Pancreas (tissue), 10 donors: ENCODE measurements around the gene RPF1. TPM values are rescaled to one million over a fixed set of nuclear protein-coding genes. Genes with fewer than 3 reads are reported as not detected.
"Not testable (repeated sequence)": the region's sequence is repeated elsewhere in the genome, so short reads cannot be mapped to it uniquely, and the experiment has no call there.

Source experiments
- ATAC-seq, 4 donors: fragments of 200-7000 bp; cut with Tn5 transposase; one replicate each; pipeline versions ENCODE4 v1.8.0 to v1.9.1; 2020; ENCODE audit warnings: mild to moderate bottlenecking in 4 of 4, moderate library complexity in 4 of 4
- DNase-seq, 6 donors: peaks; one replicate each; pipeline ENCODE4 v3.0.0-alpha.2; 2020
- FAIRE-seq: peaks from 2 replicates; lab custom pipeline; 2012; peaks lifted over from hg19 to GRCh38; lab: Jason Lieb, UNC
- H3K27ac ChIP-seq, 4 donors: fragments of 200-600 bp; sonication (generic); 1 replicate in 3 of 4; 2 replicates in 1 of 4; pipeline versions ENCODE4 v1.5.0 to v1.8.0; 2020
- H3K27me3 ChIP-seq, 4 donors: fragments of 200-600 bp; one replicate each; pipeline ENCODE4 v1.8.0; 2021
- H3K36me3 ChIP-seq, 3 donors: fragments of 200-600 bp; sonication (generic) in 1 of 3; one replicate each; pipeline versions ENCODE4 v1.5.0 to v1.8.0; 2020 to 2021
- H3K4me1 ChIP-seq, 3 donors: fragments of 200-600 bp; one replicate each; pipeline ENCODE4 v1.8.0; 2021
- H3K4me3 ChIP-seq, 4 donors: fragments of 200-600 bp; sonication (generic) in 2 of 4; one replicate each; pipeline versions ENCODE4 v1.5.0 to v1.8.0; 2020 to 2021
- H3K9me3 ChIP-seq, 4 donors: fragments of 200-600 bp; one replicate each; pipeline ENCODE4 v1.8.0; 2021
- CTCF ChIP-seq, 4 donors: fragments of 200-600 bp; sonication (generic) in 3 of 4; IDR thresholded peaks; one replicate each; pipeline versions ENCODE4 v1.5.0 to v1.8.0; 2021; ENCODE audit warnings: antibody characterized with exemption in 4 of 4
- WGBS, 2 donors: extraction: QIAGEN DNeasy Blood & Tissue Kit; methylation state at CpG; one replicate each; pipeline ENCODE4 v1.1.7; 2013; 5-methylcytosine and 5-hydroxymethylcytosine counted together
- intact Hi-C, 3 donors: fragments of 100-400 bp; cut with DNase I; formaldehyde crosslinking; loops; one replicate each; pipeline versions ENCODE4 v1.11.1 to v1.14.2; 2022
- polyA plus RNA-seq, 2 donors: library from polyadenylated mRNA; stranded (reverse); fragments of 200-250 nt; gene quantifications; one replicate each; pipeline ENCODE4 v1.2.3, GENCODE V29; 2013
- total RNA-seq, 6 donors: library from RNA; stranded (reverse); fragmentation: NEBNext Ultra II Directional in 4 of 6; extraction: Animal tissue kit (Norgen Biotek cat#: 25700) in 4 of 6; gene quantifications; one replicate each; pipeline versions ENCODE4 v1.2.1 to v1.2.4, GENCODE V29; 2021 to 2023
- donor health status: healthy with polysubstance abuse.
- donor health status: DM: no; HTN: no; CAD: no; lungs with moderate emphysema.
- donor health status: DM: no; HTN: no; CAD: no.
- donor health status: control.
- donor health status: control.
- donor health status: Bipolar disorder and iron deficiency.
- donor health status: DM: yes; HTN: yes; CAD: no.
- donor health status: DM: no; HTN: no; CAD: no.
- donor health status: DM: no; HTN: no; CAD: no.
- donor health status: DM: yes; HTN: yes; CAD: no.

Gene RPF1
- total and polyA plus RNA-seq, 8 donors: 7.2 to 23.3 (median 11.0) TPM

- peak overlapping the region; percentile 96 to 99 (median 96) for H3K27ac ChIP-seq
- peak; percentile 13 for FAIRE-seq
- peaks cover 0 to 1% (median 0%) of the 10 kb centered on the region in 3 donors for H3K36me3 ChIP-seq
- peak in 1 of 4 donors; percentile 17 for ATAC-seq
- intact Hi-C loops: no loop called here
- H3K4me3 ChIP-seq: peak overlapping the region; percentile 40 to 91 (median 78)
- WGBS, 2 donors: 1 to 3% methylated on average over 17 of the region's 17 CpGs
- no peaks in the 10 kb centered on the region for H3K27me3 ChIP-seq
- TF ChIP-seq CTCF (IDR thresholded peaks at IDR 0.05): no peak
- H3K9me3 ChIP-seq: no peaks in the 10 kb centered on the region
- peaks cover 15 to 34% (median 16%) of the 10 kb centered on the region in 3 donors for H3K4me1 ChIP-seq
- DNase-seq: peak in 3 of 6 donors; percentile 15 to 26 (median 18)
These were observed 25.8 kb downstream of the RPF1 start for GRCh38 chr1:84504580-84505492.

- Histone ChIP-seq H3K4me3 (peak overlapping the region; percentile 40 to 91 (median 78)), H3K36me3 (no peaks in the 10 kb centered on the region), H3K9me3 (no peaks in the 10 kb centered on the region), H3K27ac (peak overlapping the region; percentile 96 to 99 (median 96)), H3K4me1 (peaks cover 15 to 34% (median 16%) of the 10 kb centered on the region in 3 donors), H3K27me3 (no peaks in the 10 kb centered on the region)
- peak in 5 of 6 donors; percentile 46 to 78 (median 66) for DNase-seq
- intact Hi-C loops: no loop called here
- no peak for TF ChIP-seq CTCF (IDR thresholded peaks at IDR 0.05)
- no peak for FAIRE-seq
- ATAC-seq: peak; percentile 49 to 76 (median 66)
- 0% methylated on average over 22 to 47 of the region's 47 CpGs for WGBS, 2 donors
These were observed 26.5 kb downstream of the RPF1 start for GRCh38 chr1:84505493-84506001.

GRCh38 chr1:84506002-84506728, 27.1 kb downstream of the RPF1 start, which contains the start of the genes GNG5 and SPATA1:
GNG5 (minus strand) TSS chr1:84506581; CDS start chr1:84506091, 490 bp downstream.
SPATA1 (plus strand) TSS chr1:84506386; CDS start chr1:84516360, 9,974 bp downstream.
- TF ChIP-seq CTCF (IDR thresholded peaks at IDR 0.05): no peak
- Histone ChIP-seq H3K27me3 (no peaks in the 10 kb centered on the region), H3K27ac (peak within 1 kb of the TSS; percentile 96 to 99 (median 96)), H3K4me1 (peaks cover 15 to 30% (median 16%) of the 10 kb centered on the region in 3 donors), H3K36me3 (no peaks in the 10 kb centered on the region), H3K9me3 (no peaks in the 10 kb centered on the region), H3K4me3 (peak within 1 kb of the TSS; percentile 40 to 91 (median 78))
- intact Hi-C loops: no loop called here
- peak; percentile 93 to 97 (median 96) for ATAC-seq
- WGBS, 2 donors: 0% methylated on average over 57 to 60 of the region's 60 CpGs
- peak; percentile 97 to 100 (median 98) for DNase-seq
- no peak for FAIRE-seq

- Histone ChIP-seq H3K27me3 (no peaks in the 10 kb centered on the region), H3K27ac (peak overlapping the region; percentile 96 to 99 (median 96)), H3K4me1 (peaks cover 15 to 26% (median 16%) of the 10 kb centered on the region in 3 donors), H3K9me3 (no peaks in the 10 kb centered on the region), H3K4me3 (peak overlapping the region; percentile 40 to 91 (median 78)), H3K36me3 (no peaks in the 10 kb centered on the region)
- no peak for TF ChIP-seq CTCF (IDR thresholded peaks at IDR 0.05)
- intact Hi-C loops: no loop called here
- DNase-seq (no peak), ATAC-seq (no peak), FAIRE-seq (no peak)
- WGBS, 2 donors: 6 to 7% methylated on average over 26 of the region's 26 CpGs
These were observed 27.8 kb downstream of the RPF1 start for GRCh38 chr1:84506729-84507453.

- H3K27ac ChIP-seq, intact Hi-C loops, H3K27me3 ChIP-seq, FAIRE-seq, H3K36me3 ChIP-seq, DNase-seq, H3K4me3 ChIP-seq, H3K9me3 ChIP-seq, ATAC-seq: not testable (repeated sequence)
- peaks cover 9 to 20% (median 11%) of the 10 kb centered on the region in 3 donors for H3K4me1 ChIP-seq
- 90 to 96% methylated on average over 14 of the region's 14 CpGs for whole genome bisulfite sequencing, 2 donors
These were observed 28.8 kb downstream of the RPF1 start for GRCh38 chr1:84507887-84508286.
